CD14-positive monocyte (primary cell): Measurements from ENCODE around the gene YTHDF1. TPM values are rescaled to one million over a fixed set of nuclear protein-coding genes. Genes with fewer than 3 reads are reported as not detected.

Experiments
- DNase-seq, 3 donors: peaks; one replicate each; pipeline ENCODE4 v3.0.0-alpha.2; 2011 to 2022
- H2AFZ ChIP-seq: 2 replicates; pipeline ENCODE4 v1.6.0; 2012; ENCODE audit warnings: mild to moderate bottlenecking, low read depth, low read length, inconsistent platforms; ENCODE audit not compliant: insufficient read depth, poor library complexity, severe bottlenecking
- H3K27ac ChIP-seq, 2 donors: 1 replicate in 1 of 2; 2 replicates in 1 of 2; pipeline ENCODE4 v1.5.1; 2012 to 2013; ENCODE audit warnings: low read length in 2 of 2, control low read depth in 1 of 2, inconsistent platforms in 1 of 2, low read depth in 1 of 2, mild to moderate bottlenecking in 1 of 2
- H3K27me3 ChIP-seq, 2 donors: one replicate each; pipeline versions ENCODE4 v1.6.0 to v1.6.1; 2011 to 2013; ENCODE audit warnings: low read length in 2 of 2; ENCODE audit not compliant: control insufficient read depth in 2 of 2, insufficient read depth in 2 of 2
- H3K36me3 ChIP-seq, 2 donors: replicated peaks in 1 of 2; 1 replicate in 1 of 2; 2 replicates in 1 of 2; pipeline versions ENCODE4 v1.5.1 to v1.6.1; 2012 to 2013; ENCODE audit warnings: low read length in 2 of 2, control low read depth in 1 of 2, inconsistent platforms in 1 of 2, mild to moderate bottlenecking in 1 of 2; ENCODE audit not compliant: insufficient read depth in 2 of 2, control insufficient read depth in 1 of 2
- H3K4me1 ChIP-seq, 2 donors: 1 replicate in 1 of 2; 2 replicates in 1 of 2; pipeline versions ENCODE4 v1.5.1 to v1.6.1; 2012 to 2013; ENCODE audit warnings: low read length in 2 of 2, control low read depth in 1 of 2, inconsistent platforms in 1 of 2, mild to moderate bottlenecking in 1 of 2, moderate library complexity in 1 of 2; ENCODE audit not compliant: insufficient read depth in 2 of 2, control insufficient read depth in 1 of 2
- H3K4me2 ChIP-seq: replicated peaks from 2 replicates; pipeline ENCODE3; 2012; ENCODE audit warnings: low read length, moderate library complexity, mild to moderate bottlenecking; ENCODE audit not compliant: poor library complexity, severe bottlenecking; ENCODE audit errors: extremely low read depth
- H3K4me3 ChIP-seq, 3 experiments: fragments of 200-600 bp in 1 of 3; sonication (generic) in 1 of 3; replicated peaks in 1 of 3; 1 replicate in 2 of 3; 2 replicates in 1 of 3; pipeline ENCODE4 v1.5.1; 2011 to 2013; ENCODE audit warnings: low read length in 3 of 3, mild to moderate bottlenecking in 3 of 3, control low read depth in 2 of 3, low read depth in 2 of 3, inconsistent platforms in 1 of 3, moderate library complexity in 1 of 3
- H3K79me2 ChIP-seq: 2 replicates; pipeline ENCODE4 v1.6.0; 2012; ENCODE audit warnings: mild to moderate bottlenecking, control low read depth, inconsistent platforms, low read length, moderate library complexity; ENCODE audit not compliant: insufficient read depth
- H3K9ac ChIP-seq: 2 replicates; pipeline ENCODE4 v1.6.0; 2017; ENCODE audit warnings: low read length, mild to moderate bottlenecking; ENCODE audit not compliant: insufficient read depth, poor library complexity, severe bottlenecking
- H3K9me3 ChIP-seq, 2 donors: replicated peaks in 1 of 2; 1 replicate in 1 of 2; 2 replicates in 1 of 2; pipeline versions ENCODE4 v1.5.1 to v1.6.1; 2012 to 2013; ENCODE audit warnings: low read length in 2 of 2, control low read depth in 1 of 2; ENCODE audit not compliant: control insufficient read depth in 1 of 2, insufficient read depth in 1 of 2
- H4K20me1 ChIP-seq: 2 replicates; pipeline ENCODE4 v1.6.0; 2012; ENCODE audit warnings: mild to moderate bottlenecking, low read length, control low read depth, moderate library complexity; ENCODE audit not compliant: insufficient read depth
- H3K27ac Mint-ChIP-seq, 7 donors: one replicate each; pipeline ENCODE4 v1.8.0; 2020; ENCODE audit warnings: mild to moderate bottlenecking in 7 of 7, mixed read lengths in 7 of 7, moderate library complexity in 6 of 7, inconsistent platforms in 2 of 7
- H3K27me3 Mint-ChIP-seq, 3 donors: one replicate each; pipeline ENCODE4 v1.8.0; 2021 to 2022; ENCODE audit warnings: low read depth in 3 of 3, mild to moderate bottlenecking in 3 of 3, mixed read lengths in 3 of 3, moderate library complexity in 3 of 3, inconsistent platforms in 1 of 3
- H3K36me3 Mint-ChIP-seq, 2 donors: one replicate each; pipeline ENCODE4 v1.8.0; 2020; ENCODE audit warnings: mixed read lengths in 2 of 2, inconsistent platforms in 1 of 2, mild to moderate bottlenecking in 1 of 2
- H3K4me1 Mint-ChIP-seq: one replicate; pipeline ENCODE4 v1.8.0; 2020; ENCODE audit warnings: mild to moderate bottlenecking, mixed read lengths
- H3K4me3 Mint-ChIP-seq, 2 donors: one replicate each; pipeline ENCODE4 v1.8.0; 2020; ENCODE audit warnings: mild to moderate bottlenecking in 2 of 2, mixed read lengths in 2 of 2, moderate library complexity in 1 of 2
- H3K9me3 Mint-ChIP-seq, 7 donors: one replicate each; pipeline ENCODE4 v1.8.0; 2020 to 2022; ENCODE audit warnings: mixed read lengths in 7 of 7, mild to moderate bottlenecking in 6 of 7, moderate library complexity in 6 of 7, inconsistent platforms in 2 of 7
- WGBS: methylation state at CpG from one replicate; pipeline ENCODE4 v1.1.5; 2013; ENCODE audit warnings: missing lambda C conversion rate; ENCODE audit not compliant: insufficient coverage; 5-methylcytosine and 5-hydroxymethylcytosine counted together
- intact Hi-C, 2 donors: fragments of 100-400 bp; cut with micrococcal nuclease; formaldehyde crosslinking; loops; one replicate each; pipeline versions ENCODE4 v1.15.0 to v1.15.1; 2023
- polyA plus RNA-seq, 3 donors: library from polyadenylated mRNA; depleted of rRNA in 1 of 3; unstranded in 2 of 3; stranded (reverse) in 1 of 3; fragments of 300-500 nt in 2 of 3; fragments of >200 nt in 1 of 3; fragmentation: Illumina TruSeq in 2 of 3; gene quantifications; 1 replicate in 2 of 3; 2 replicates in 1 of 3; pipeline ENCODE4 v1.2.3, GENCODE V29; 2012 to 2021
- TF ChIP-seq, protein P1 (sequence below): fragments of 200-600 bp; IDR thresholded peaks from one replicate; pipeline ENCODE4 v1.8.0; 2022; ENCODE audit warnings: antibody characterized with exemption, mild to moderate bottlenecking

Gene YTHDF1
- polyA plus RNA-seq, 3 donors, result 18.0 to 33.4 (median 25.9) TPM

DNA sequence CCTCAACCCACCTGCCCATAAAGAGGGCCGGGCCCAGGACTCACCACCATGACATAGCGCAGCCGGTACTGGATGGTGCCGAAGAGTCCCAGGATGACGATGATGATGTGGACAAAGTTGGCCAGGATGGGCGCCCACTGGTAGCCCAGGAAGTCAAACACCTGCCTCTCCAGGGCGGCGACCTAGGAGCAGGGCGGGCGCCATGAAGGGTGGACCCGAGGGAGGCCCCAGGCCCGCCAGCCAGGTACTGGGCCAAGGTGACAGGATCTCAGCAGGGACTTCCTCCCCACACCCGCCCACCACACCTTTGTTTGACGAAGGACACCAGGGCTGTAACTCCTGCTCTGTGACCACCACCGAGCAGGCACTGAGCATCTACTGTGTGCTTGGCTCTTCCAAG is 34.0 kb upstream of the YTHDF1 start:
- Histone ChIP-seq H3K79me2 (no peaks in the 10 kb centered on the region), H3K27ac (no peak overlapping the region), H3K36me3 (no peaks in the 10 kb centered on the region), H2AFZ (no peak overlapping the region), H3K9me3 (peaks cover 0 to 9% of the 10 kb centered on the region in 2 donors), H3K4me2 (no peak overlapping the region), H3K4me1 (no peaks in the 10 kb centered on the region), H3K9ac (no peak overlapping the region), H3K4me3 (no peak overlapping the region), H3K27me3 (peaks cover 11 to 43% of the 10 kb centered on the region in 2 donors), H4K20me1 (no peaks in the 10 kb centered on the region)
- TF ChIP-seq, protein P1, sequence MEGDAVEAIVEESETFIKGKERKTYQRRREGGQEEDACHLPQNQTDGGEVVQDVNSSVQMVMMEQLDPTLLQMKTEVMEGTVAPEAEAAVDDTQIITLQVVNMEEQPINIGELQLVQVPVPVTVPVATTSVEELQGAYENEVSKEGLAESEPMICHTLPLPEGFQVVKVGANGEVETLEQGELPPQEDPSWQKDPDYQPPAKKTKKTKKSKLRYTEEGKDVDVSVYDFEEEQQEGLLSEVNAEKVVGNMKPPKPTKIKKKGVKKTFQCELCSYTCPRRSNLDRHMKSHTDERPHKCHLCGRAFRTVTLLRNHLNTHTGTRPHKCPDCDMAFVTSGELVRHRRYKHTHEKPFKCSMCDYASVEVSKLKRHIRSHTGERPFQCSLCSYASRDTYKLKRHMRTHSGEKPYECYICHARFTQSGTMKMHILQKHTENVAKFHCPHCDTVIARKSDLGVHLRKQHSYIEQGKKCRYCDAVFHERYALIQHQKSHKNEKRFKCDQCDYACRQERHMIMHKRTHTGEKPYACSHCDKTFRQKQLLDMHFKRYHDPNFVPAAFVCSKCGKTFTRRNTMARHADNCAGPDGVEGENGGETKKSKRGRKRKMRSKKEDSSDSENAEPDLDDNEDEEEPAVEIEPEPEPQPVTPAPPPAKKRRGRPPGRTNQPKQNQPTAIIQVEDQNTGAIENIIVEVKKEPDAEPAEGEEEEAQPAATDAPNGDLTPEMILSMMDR, result no peak
- DNase-seq, result no peak
- intact Hi-C loops, result no loop called here
- WGBS, result 95% methylated on average over 15 of the region's 15 CpGs
- Mint-ChIP-seq H3K27ac (no peak overlapping the region), H3K4me3 (no peak overlapping the region), H3K36me3 (no peaks in the 10 kb centered on the region), H3K9me3 (peaks cover 0 to 14% (median 1%) of the 10 kb centered on the region in 7 donors), H3K27me3 (peaks cover 47 to 74% (median 48%) of the 10 kb centered on the region in 3 donors), H3K4me1 (no peaks in the 10 kb centered on the region)

DNA sequence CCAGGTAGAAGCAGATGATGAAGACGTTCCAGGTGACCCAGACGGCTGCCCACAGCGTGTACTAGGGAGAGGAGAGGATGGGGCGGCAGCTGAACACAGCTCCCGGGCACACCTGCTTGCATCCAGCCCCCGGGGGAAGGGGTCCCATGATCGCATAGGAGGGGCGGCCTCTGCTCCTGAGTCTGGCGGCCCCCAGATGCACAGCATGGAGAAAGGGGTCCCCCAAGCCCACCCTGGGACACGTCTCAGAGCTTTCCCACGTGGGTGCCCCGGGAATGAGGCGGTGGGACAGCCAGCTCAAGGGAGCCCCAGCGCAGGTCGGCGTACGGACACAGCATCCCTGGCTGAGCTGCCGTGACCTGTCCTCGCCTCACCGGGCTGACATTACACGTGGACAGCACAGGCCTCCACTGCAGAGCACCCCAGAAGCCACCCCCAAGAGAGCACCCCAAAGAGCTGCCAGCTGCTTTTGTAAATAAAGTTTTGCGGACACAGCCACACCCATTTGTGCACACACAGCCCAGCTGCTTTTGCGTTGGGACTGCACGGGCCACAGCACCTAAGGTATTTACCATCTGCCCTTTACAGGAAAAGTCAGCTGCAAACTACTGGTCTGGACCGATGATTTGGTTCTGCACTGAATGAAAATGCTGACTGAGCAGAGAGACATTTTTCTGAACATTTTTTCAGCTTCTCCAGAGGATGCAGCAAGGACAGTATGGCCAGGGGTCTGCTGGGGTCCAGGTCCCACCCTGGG is 33.1 kb upstream of the YTHDF1 start:
- H4K20me1 ChIP-seq, result no peaks in the 10 kb centered on the region
- H3K4me3 ChIP-seq, result no peak overlapping the region
- no peaks in the 10 kb centered on the region for H3K79me2 ChIP-seq
- Mint-ChIP-seq H3K27ac (peak overlapping the region in 1 of 7 donors; percentile 49), H3K36me3 (no peaks in the 10 kb centered on the region), H3K4me1 (no peaks in the 10 kb centered on the region), H3K9me3 (peaks cover 0 to 11% (median 1%) of the 10 kb centered on the region in 7 donors), H3K27me3 (peaks cover 44 to 69% (median 46%) of the 10 kb centered on the region in 3 donors), H3K4me3 (no peak overlapping the region)
- H3K36me3 ChIP-seq, result no peaks in the 10 kb centered on the region
- peaks cover 0 to 7% of the 10 kb centered on the region in 2 donors for H3K9me3 ChIP-seq
- no peak for DNase-seq
- 82% methylated on average over 25 of the region's 25 CpGs for WGBS
- no peak overlapping the region for H2AFZ ChIP-seq
- peaks cover 8 to 40% of the 10 kb centered on the region in 2 donors for H3K27me3 ChIP-seq
- no peaks in the 10 kb centered on the region for H3K4me1 ChIP-seq
- H3K27ac ChIP-seq, result no peak overlapping the region
- H3K4me2 ChIP-seq, result no peak overlapping the region
- no peak overlapping the region for H3K9ac ChIP-seq
- intact Hi-C loops, result no loop called here
- TF ChIP-seq, protein P1, result no peak
